ENCODE results near the gene WNT3A.

- TF ChIP-seq POLR2A (IDR thresholded peaks at IDR 0.05; ENCODE audit: extremely low read depth, insufficient read length): no peak
- no peak for TF ChIP-seq CTCF (IDR thresholded peaks at IDR 0.05; ENCODE audit: low read depth, low read length)
These were observed 10.4 kb upstream of the WNT3A start for GRCh38 chr1:227996187-227996950.

Data from NB4 (cell line).